ENCODE results near the gene DCUN1D2.
A peak's percentile ranks its signal among the peaks of the same experiment; 100 is the strongest.
"Not testable (repeated sequence)": the region's sequence is repeated elsewhere in the genome, so short reads cannot be mapped to it uniquely, and the experiment has no call there.

DNA sequence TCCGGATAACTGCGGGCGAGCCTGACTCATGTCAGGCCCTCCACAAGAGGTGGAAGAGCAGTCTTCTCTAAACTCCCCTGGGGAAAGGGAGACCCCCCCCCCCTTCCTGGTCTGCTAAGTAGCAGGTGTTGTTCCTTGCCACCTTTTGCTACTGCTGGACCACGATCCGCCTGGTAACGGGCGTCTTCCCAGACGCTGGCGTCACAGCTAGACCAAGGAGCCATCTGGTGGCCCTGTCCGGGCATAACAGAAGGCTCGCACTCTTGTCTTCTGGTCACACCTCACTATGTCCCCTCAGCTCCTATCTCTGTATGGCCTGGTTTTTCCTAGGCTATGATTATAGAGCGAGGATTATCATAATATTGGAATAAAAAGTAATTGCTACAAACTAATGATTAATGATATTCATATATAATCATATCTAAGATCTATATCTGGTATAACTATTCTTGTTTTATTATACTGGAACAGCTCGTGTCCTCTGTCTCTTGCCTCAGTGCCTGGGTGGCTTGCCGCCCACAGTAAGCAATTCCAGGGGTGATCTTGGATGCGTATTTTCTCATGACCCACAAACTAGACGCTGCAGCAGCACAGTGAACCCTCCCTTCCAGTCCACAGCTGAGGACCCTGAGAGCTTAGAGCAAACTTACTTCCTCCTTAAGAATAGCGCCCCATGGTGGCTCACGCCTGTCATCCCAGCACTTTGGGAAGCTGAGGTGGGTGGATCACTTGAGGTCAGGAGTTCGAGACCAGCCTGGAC, 39.5 kb downstream of the DCUN1D2 start:
- TF ChIP-seq CTCF (conservative IDR thresholded peaks at IDR 0.05) = peak; percentile 62
- TF ChIP-seq EZH2 (IDR thresholded peaks at IDR 0.05; ENCODE audit: low read depth) = not testable (repeated sequence)
